HG03432 (cell line): ENCODE results near the gene SCART1.

Experiments used
- ATAC-seq: cut with Tn5 transposase; IDR thresholded peaks from one replicate; pipeline ENCODE4 v1.9.1; 2021; ENCODE audit warnings: mild to moderate bottlenecking, moderate library complexity; ENCODE audit not compliant: unreplicated experiment

SCART1 gene

DNA sequence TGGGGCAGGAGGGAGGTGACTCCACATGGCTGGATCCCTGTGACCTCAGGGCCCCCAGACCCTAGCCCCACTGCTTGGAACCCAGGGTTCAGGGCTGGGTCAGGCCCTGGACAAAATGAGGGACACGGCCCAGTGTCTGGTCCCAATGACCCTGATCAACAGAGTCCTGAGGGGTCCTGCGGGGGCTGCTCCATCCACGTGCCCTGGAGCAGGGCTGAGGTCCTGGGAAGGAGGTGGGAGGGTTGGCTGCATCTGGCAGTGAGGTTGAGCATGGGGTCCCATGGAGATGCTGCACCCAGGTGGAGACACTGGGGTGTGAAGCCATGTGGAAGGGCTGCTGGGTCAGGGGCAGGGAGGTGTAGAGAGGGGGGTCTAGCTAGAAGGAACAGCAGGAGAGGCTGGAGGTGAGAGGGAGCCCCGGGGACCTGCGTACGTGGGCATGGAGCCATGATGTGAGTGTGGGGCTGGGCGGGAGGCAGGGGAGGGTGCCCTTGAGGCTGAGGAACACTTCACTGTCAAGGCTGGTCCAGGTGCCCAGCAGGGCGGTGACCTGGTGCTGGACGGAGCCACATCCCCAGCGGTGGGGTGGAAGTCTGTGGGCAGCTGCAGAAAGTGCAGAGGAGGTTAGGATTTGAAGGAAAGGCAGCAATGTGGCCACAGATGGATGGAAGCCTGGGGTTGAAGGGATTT lies 604 bp downstream of the SCART1 start:
- ATAC-seq: no peak

DNA sequence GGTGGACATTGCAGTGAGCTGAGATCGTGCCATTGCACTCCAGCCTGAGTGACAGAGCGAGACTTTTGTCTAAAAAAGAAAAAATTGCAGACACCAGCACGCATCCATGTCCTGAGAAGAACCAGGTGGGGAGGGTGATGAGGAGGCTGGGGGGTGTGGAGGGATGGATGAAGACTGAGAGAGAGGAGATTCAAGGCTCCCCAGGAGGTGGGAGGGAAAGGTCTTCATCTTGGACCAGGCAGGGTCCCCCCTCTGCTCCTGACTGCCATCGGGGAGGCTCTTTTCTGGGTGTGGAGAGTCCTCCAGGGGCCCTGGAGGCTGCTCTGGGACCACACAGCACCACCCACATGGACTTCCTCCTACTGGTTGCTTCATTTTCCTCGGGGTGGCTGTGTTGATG lies 1.5 kb downstream of the SCART1 start:
- ATAC-seq: no peak

DNA sequence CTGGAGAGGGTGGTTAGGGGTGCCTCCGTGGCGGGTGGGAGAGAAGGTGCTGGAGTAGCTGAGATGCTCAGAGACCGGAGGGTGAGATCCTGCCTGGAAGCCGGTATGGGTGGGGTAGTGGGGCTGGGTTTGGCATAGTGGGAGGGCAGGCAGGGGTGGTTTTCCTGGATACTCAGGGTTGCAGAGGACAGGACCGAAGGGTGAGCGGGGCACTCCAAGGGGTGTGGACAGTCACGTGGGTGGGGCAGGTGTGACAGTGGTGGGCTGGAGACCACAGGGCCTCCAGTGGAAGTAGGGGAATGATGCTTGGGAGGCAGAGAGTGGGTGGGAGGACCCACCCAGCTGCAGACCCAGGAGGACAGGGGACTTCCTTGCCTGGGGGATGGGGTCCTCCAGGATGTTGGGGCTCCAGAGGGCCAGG lies 1.9 kb downstream of the SCART1 start:
- ATAC-seq: no peak

DNA sequence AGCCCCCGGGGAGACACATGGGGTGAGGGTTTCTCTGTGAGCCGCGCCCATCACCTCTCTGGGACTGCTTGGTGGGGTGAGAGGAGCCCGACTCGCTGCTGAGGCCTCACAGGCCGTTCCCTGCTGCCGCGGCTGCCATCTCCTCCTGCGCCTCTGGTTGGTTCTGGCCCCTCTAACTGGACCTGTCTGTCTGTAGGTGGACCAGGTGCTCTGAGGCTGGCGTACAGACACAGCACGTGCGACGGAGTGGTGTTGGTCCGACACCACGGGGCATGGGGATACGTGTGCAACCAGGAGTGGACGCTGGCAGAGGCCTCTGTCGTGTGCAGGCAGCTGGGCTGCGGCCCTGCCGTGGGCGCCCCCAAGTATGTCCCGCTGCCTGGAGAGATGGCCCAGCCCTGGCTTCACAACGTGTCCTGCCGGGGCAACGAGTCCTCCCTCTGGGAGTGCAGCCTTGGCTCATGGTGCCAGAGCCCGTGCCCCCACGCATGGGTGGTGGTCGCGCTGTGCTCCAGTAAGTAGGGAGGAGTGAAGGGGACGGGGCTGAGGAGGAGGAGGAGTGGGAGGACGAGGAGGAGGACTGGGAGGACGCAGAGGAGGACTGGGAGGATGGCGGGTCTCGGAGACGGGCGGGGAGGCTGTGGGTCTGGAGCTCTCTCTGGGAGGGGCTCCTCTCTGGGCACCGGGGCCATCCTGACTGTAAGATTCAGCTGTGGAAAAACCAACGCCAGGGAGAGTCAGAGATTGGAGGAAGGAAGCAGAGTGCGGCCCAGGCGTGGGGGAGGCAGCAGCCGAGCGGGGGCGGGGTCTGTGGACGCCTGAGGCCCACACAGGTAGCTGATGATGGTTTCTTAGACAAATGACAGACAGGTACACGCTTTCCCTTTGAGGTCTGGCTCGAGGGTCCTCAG lies 2.6 kb downstream of the SCART1 start:
- ATAC-seq: no peak

DNA sequence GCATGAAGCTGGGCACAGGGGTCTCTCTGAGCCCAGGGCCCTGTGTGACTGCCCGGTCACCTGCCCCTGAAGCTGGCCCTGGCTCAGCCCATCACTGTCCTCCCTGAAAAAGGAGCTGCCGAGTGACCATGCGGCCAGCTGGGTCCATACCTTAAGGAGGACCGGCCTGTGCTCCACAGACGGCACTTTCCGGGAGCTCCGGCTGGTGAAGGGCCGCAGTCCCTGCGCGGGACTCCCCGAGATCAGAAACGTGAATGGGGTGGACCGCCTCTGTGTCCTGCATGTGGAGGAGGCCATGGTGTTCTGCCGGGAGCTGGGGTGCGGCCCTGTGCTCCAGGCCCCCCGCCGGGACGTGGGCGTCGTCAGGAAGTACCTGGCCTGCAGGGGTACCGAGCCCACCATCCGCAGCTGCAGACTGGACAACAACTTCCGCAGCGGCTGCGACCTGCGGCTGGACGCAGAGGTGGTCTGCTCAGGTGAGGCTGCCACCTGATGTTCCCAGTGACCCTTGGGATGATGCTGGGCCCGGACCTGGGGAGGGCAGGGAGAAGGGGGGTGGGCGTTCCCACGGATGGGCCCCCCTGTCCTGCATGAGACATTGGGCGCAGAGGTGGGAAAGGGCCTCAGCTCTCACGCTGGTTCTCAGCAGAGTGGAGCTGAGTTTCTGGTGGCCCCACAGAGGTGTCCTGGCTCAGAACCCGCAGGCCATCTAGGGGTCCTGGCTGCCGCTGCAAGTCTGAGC lies 3.5 kb downstream of the SCART1 start:
- ATAC-seq: no peak

DNA sequence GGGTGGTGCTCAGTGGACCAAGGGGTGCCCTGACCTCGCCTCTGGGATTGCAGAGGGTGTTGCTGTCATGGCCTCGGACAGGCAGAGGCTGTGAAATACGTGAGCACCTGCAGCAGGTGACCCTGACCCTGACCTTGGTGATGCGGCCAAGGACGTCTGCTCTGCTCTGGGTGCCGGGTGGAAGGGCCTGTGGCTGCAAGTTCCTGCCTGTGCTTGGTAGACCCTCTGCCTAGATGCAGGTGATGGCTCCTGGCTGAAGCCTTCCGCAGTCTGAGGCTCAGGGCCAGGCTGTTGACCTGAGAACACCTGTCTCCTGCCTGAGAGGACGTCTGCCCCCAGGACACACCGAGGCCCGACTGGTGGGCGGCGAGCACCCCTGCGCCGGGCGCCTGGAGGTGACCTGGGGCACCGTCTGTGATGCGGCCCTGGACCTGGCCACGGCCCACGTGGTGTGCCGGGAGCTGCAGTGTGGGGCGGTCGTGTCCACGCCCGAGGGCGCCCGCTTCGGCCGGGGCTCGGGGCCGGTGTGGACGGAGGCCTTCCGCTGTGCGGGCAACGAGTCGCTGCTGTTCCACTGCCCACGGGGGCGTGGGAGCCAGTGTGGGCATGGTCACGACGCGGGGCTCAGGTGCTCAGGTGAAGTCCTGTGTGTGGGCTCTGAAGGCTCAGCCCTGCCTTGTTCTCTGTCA lies 4.4 kb downstream of the SCART1 start:
- no peak for ATAC-seq

DNA sequence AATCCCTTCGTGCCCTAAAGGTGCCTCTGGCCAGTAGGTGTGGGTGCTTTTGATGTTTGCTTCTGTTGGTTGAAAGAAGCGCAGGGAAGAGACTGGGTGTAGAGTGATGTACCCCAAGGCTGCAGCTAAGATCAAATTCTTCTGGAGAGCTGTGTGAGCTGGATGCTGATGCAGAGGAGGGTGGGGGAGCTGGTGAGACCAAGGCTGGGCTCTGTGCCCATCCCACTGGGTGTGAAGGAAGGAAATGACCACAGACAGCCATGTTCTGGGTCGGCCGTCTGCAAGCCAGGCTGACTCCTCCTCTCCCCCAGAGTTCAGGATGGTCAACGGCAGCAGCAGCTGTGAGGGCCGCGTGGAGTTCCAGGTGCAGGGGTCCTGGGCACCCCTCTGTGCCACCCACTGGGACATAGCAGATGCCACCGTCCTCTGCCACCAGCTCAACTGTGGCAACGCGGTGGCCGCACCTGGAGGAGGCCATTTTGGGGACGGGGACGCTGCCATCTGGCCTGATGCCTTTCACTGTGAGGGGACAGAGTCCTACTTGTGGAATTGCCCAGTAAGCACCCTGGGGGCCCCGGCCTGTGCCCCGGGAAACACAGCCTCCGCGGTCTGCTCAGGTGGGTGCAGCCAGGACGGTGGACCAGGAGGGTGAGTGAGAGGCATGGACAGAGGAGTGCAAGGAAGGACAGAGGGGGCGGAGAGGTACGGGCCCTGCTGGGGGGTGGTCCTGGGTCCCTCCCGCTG lies 5.1 kb downstream of the SCART1 start:
- no peak for ATAC-seq

DNA sequence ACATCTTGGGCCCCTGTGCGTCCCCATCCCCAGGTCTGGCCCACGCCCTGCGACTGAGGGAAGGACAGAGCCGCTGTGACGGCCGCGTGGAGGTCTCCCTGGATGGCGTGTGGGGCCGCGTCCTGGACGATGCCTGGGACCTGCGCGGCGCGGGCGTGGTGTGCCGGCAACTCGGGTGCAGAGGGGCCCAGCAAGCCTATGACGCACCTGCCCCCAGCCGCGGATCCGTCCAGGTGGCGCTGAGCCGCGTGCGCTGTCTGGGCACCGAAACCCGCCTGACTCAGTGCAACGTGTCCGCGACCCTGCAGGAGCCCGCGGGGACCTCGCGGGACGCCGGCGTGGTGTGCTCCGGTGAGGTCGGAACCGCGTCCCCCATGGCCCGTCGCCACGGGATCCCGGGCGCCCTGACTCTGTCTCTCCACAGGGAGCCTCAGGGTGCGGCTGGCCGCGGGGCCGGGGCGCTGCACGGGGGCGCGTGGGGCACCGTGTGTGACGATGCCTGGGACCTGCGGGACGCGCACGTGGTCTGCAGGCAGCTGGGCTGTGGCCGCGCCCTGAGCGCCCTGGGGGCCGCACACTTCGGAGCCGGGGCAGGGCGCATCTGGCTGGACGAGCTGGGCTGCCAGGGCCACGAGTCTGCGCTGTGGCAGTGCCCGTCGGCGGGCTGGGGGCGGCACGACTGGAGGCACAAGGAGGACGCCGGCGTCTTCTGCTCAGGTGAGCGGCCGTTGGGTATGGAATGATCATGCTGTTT lies 5.9 kb downstream of the SCART1 start:
- no peak for ATAC-seq

DNA sequence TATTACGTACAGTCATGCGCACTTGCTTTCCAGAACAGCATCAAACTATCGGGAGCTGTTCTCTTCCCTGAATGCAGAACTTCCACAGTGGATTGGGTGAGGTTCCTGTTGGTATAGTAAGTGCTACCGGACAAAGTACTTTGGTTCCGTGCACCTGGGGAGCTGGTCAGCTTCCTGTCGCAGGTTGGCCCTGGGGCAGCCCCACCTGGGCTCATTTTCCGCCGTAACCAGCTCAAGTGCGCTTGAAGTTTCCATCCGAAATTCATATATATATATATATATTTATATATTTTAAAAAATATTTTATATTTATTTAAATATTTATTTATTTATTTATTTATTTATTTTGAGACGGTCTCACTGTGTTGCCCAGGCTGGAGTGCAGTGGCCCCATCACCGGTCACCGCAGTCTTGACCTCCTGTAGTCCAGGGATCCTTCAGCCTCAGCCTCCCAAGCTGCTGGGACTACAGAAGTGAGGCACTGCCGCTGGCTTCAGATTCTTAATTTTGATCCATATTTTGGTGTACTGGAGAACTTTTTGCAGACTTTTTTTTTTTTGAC lies 6.5 kb downstream of the SCART1 start:
- no peak for ATAC-seq

DNA sequence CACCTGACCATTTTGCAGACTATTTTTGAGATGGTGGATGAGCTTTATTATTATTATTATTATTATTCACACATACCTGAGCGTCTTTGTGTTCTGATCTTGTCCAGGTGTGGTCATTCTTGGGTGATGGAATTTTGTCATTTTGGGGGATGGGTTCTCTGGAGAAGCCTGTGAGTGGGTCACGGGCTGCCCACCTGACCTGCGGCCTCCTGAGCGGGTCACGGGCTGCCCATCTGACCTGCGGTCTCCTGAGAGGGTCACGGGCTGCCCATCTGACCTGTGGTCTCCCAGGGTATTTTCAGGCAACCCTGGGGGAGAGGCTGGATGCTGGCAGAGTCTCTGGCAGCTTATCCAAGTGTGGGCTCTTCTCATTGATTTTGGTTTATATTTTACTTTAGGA lies 7.3 kb downstream of the SCART1 start:
- ATAC-seq: no peak

DNA sequence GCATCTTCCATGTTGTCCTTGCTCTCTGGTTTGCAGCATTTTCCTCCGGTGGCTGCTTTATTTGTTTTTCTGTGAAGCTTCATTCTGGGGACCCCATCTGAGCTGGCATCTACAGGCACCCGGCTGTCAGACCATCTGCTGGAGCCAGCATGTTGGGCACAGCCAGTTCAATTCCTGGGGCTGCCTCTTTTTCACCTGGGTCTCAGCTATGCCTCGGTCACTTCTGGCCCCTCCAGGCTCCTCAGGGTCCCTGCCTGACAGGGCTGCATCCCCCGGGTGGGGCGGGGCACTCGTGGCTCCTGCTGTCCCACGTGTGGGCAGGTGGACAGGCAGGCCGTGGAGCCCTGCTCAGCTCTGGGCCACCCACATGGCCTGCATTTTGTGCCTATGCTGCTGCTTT lies 8.1 kb downstream of the SCART1 start:
- ATAC-seq: no peak

DNA sequence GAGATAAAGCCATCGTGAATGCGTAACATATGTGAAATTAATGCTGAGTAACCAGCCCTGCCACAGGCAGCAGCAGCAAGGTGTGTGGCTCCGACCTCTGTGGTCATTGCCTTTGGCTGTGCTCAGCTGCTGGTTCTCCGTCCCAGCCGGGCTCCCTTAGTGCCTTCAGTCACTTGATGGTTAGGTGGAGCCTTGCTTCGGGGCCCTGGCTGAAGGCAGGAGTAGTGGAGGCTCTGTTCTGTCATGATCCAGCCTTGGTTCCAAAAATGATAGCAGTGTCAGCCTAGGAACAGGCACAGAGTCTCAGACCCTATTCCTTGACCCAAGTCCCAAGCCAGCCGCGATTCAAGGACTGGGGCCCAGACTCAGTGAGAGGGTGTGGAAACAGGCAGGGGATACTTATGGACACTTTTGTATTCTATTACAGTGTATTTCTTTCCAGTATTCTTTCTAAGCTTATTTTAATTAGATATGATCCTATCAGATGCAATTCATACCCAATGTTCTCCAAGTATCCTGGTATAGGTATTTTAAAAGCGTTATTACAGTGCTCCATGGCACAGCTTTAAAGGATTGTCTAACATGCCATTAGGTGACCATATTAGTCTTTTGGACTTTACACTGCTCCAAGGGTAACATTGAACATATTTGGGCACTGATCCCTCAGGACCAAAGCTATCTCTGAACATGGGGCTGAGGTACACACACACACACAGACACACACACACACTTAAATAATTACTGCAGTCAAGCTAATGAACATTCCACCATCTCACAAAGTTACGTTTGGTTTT lies 9.0 kb downstream of the SCART1 start:
- no peak for ATAC-seq

DNA sequence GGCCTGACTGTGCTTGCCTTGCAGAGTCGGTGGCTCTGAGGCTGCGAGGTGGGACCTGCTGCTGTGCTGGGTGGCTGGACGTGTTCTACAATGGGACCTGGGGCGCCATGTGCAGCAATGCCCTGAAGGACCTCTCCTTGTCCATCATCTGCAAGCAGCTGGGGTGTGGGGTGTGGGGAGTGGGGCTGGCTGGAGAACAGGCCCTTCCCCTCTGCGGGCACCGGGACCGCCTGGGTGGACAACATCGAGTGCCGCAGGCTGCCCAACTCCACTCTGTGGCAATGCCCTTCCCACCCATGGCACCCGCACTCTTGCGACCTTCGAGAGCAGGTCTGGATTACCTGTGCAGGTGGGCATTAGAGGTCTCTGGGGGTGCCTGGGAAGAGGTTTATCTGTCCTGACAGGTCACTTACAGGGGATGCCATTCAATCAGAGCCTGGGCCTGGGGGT lies 10.9 kb downstream of the SCART1 start:
- no peak for ATAC-seq

DNA sequence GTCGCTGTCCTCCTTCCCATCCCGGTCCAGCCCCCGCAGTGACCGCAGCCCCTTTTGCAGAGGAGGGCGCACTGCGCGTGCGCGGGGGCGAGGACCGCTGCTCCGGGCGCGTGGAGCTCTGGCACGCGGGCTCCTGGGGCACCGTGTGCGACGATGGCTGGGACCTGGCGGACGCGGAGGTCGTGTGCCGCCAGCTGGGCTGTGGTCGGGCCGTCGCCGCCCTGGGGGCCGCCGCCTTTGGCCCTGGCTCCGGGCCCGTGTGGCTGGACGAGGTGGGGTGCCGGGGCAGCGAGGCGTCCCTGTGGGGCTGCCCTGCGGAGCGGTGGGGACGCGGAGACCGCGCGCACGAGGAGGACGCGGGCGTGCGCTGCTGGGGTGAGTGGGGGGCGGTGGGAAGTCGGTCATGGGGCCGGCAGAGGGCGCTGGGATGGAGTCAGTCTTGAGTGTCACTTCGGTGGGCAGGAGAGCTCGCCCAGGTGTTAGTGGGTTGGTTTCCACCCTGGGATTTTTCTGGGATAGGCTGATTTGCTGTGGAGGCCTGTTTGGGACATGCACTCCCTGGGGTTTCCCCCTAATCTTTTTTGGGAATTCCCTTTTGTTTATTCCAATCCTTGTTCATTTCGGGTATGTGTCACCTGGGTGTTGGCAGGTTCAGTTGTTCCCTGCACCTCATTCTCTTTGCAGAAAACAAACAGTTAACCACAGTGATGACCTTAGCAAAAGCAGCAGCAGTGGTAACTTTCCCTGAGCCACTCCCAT lies 11.6 kb downstream of the SCART1 start:
- ATAC-seq: no peak

DNA sequence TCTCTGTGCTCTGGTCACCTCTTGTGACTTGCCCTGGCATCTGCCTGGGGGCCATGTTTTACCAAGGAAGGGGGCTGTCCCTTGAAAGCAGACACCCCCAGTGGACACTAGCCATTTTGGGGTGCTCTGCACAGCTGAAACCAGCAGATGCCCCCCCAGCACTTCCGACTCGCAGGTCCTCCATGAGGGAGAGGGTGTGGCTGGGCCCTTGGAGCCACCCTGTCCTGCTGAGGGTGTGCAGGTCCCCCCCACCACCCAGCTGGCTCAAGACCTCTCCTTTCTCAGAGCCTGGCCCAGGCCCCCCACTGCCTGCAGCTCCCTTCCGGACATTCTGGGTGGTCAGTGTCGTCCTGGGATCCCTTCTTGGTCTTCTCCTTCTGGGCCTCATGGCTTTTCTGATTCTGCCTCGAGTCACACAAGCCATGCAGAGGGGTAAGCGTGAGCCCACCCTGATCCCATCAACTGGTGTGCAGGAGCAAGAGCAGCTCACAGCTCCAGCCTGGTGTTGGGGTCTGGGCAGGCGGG lies 12.3 kb downstream of the SCART1 start:
- ATAC-seq: no peak

DNA sequence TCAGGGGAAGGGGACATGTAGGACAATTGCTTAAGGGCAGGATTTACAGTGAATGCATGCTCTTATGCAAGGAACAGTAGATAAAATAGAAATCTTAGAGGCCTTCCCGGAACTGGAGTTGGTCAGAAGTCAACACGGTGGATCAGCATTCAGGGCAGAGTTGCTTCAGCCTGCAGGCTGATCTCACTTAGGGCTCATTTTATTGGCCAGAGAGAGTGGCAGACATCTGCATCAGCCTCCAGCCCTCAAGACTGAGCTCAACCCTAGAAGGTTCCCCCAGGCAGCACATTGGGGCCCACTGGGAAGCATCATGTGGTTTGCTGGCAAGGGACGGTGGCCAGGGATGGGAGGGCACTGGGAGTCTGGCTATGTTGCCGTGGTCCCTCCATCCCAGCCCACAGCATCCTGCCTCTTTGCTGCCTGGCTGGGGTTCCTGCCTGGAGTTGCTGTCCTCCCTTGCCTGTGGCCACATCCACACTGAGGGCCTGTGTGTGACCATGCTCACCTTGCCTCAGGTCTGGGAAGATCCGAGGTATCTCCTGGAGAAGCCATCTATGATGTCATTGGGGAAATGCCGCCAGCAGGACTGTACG lies 13.0 kb downstream of the SCART1 start:
- no peak for ATAC-seq

DNA sequence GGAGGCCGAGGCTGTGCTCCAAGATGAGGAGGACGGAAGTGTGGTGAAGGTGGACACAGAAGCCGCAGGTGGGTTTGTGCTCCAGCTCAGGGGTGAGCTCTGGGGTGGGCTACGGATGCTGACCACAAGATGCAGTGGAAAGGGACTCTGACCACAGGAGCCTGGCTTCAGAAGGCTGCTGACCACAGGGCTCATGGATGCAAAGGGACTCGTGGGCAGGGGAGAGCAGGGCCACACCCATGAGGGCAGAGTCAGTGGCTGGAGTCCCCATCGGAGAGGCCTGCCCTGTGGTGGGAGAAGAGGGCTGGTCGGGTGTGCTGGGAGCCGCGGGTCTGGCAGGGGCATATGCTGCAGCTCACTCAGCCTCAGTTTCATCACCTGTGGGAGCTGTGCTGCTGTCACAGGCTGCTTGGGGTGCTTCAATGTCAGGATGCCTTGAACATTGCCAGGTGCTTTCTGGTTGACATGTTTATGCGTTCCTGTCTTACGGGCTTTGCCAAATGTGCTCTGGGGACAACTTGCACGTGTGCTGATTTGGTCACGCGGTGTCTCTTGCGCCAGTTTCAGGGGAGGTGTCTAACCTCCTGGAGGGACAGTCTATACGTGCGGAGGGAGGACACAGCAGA lies 13.7 kb downstream of the SCART1 start:
- ATAC-seq: no peak
